Natural killer cell (primary cell): Measurements from ENCODE around the gene PLGRKT. TPM values are rescaled to one million over a fixed set of nuclear protein-coding genes. Genes with fewer than 3 reads are reported as not detected.
"Not testable (repeated sequence)": the region's sequence is repeated elsewhere in the genome, so short reads cannot be mapped to it uniquely, and the experiment has no call there.

Experiments used
- ATAC-seq, 3 donors: fragments of 150-1000 bp in 2 of 3; fragments of 200-7000 bp in 1 of 3; cut with Tn5 transposase; 1 replicate in 1 of 3; 2 replicates in 2 of 3; pipeline ENCODE4 v1.10.0; 2021; ENCODE audit warnings: mild to moderate bottlenecking in 2 of 3, moderate library complexity in 2 of 3
- DNase-seq, 2 donors: peaks; one replicate each; pipeline versions ENCODE4 v3.0.0 to v3.0.0-alpha.2; 2013 to 2021; ENCODE audit warnings: mixed read lengths in 1 of 2
- H3K27ac ChIP-seq: one replicate; pipeline ENCODE4 v1.5.1; 2013; ENCODE audit warnings: mild to moderate bottlenecking, low read length
- H3K27me3 ChIP-seq: one replicate; pipeline ENCODE4 v1.6.1; 2013; ENCODE audit warnings: low read length; ENCODE audit not compliant: control insufficient read depth, insufficient read depth
- H3K36me3 ChIP-seq: one replicate; pipeline ENCODE4 v1.6.1; 2013; ENCODE audit warnings: low read length; ENCODE audit not compliant: control insufficient read depth, insufficient read depth
- H3K4me1 ChIP-seq: one replicate; pipeline ENCODE4 v1.6.1; 2013; ENCODE audit warnings: low read length; ENCODE audit not compliant: control insufficient read depth, insufficient read depth
- H3K4me3 ChIP-seq: one replicate; pipeline ENCODE4 v1.5.1; 2013; ENCODE audit warnings: low read length
- H3K9me3 ChIP-seq: one replicate; pipeline ENCODE4 v1.6.1; 2013; ENCODE audit warnings: low read length; ENCODE audit not compliant: control insufficient read depth, insufficient read depth
- H3K27ac Mint-ChIP-seq, 2 donors: one replicate each; pipeline ENCODE4 v1.8.0; 2022; ENCODE audit warnings: mild to moderate bottlenecking in 2 of 2, mixed read lengths in 2 of 2, moderate library complexity in 1 of 2
- H3K27me3 Mint-ChIP-seq, 2 donors: one replicate each; pipeline ENCODE4 v1.8.0; 2022; ENCODE audit warnings: low read depth in 2 of 2, mixed read lengths in 2 of 2
- H3K36me3 Mint-ChIP-seq: one replicate; pipeline ENCODE4 v1.8.0; 2022; ENCODE audit warnings: mixed read lengths
- H3K4me1 Mint-ChIP-seq, 2 donors: one replicate each; pipeline ENCODE4 v1.8.0; 2022; ENCODE audit warnings: mixed read lengths in 2 of 2
- H3K4me3 Mint-ChIP-seq: one replicate; pipeline ENCODE4 v1.8.0; 2022; ENCODE audit warnings: mild to moderate bottlenecking, moderate library complexity, mixed read lengths
- H3K9me3 Mint-ChIP-seq, 2 donors: one replicate each; pipeline ENCODE4 v1.8.0; 2022; ENCODE audit warnings: mixed read lengths in 2 of 2
- WGBS: methylation state at CpG from one replicate; pipeline ENCODE4 v1.1.7; 2013; ENCODE audit warnings: missing lambda C conversion rate; ENCODE audit not compliant: insufficient coverage; 5-methylcytosine and 5-hydroxymethylcytosine counted together
- intact Hi-C: fragments of 100-400 bp; cut with micrococcal nuclease; formaldehyde crosslinking; loops from one replicate; pipeline ENCODE4 v1.14.2; 2022
- total RNA-seq, 4 donors: library from RNA; stranded (reverse); fragments of 120-200 nt in 1 of 4; gene quantifications; one replicate each; pipeline versions ENCODE4 v1.2.3 to v1.2.4, GENCODE V29; 2013 to 2022
- TF ChIP-seq, protein P1 (sequence below): fragments of 200-600 bp; IDR thresholded peaks from one replicate; pipeline ENCODE4 v1.8.0; 2022; ENCODE audit warnings: antibody characterized with exemption

The PLGRKT gene
- total RNA-seq, 3 donors from 2014 or later (not counting 1 experiment from before 2014, with no cell fraction given) = 14.7 to 17.8 (median 17.3) TPM

DNA sequence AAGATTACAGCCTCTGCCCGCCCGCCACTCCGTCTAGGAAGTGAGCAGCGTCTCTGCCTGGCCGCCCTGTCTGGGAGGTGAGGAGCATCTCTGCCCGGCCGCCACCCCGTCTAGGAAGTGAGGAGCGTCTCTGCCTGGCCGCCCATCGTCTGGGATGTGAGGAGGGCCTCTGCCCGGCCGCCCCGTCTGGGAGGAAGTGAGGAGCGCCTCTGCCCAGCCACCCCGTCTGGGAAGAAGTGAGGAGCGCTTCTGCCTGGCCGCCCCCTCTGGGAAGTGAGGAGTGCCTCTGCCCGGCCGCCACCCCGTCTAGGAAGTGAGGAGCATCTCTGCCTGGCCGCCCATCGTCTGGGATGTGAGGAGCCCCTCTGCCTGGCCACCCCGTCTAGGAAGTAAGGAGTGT lies 4.8 kb downstream of the PLGRKT start:
- peaks cover 19 to 20% of the 10 kb centered on the region in 2 donors for H3K4me1 Mint-ChIP-seq
- H3K27me3 ChIP-seq, H3K27ac ChIP-seq, ATAC-seq, H3K27ac Mint-ChIP-seq, intact Hi-C loops, H3K27me3 Mint-ChIP-seq, H3K9me3 ChIP-seq, H3K4me3 ChIP-seq, H3K36me3 Mint-ChIP-seq, H3K4me3 Mint-ChIP-seq, H3K9me3 Mint-ChIP-seq, DNase-seq, H3K4me1 ChIP-seq: not testable (repeated sequence)
- 97% methylated on average over 24 of the region's 24 CpGs for WGBS
- H3K36me3 ChIP-seq = peaks cover 22% of the 10 kb centered on the region

DNA sequence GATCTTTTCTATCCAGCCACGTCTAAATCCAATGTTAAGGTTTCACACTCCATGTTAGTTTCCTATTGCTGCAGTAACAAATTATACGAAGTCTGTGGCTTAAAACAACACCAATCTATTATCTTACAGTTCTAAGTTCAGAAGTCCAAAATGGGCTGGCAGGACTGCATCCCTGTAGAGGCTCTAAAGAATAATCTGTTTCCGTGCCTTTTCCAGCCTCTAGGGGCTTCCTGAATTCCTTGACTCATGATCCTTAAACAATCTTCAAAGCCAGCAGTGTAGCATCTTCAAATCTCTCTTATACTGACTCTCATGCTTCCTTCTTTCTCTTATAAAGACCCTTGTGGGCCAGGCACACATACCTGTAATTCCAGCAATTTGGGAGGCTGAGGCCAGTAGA lies 6.8 kb downstream of the PLGRKT start:
- Histone ChIP-seq H3K4me3 (no peak overlapping the region), H3K27me3 (no peaks in the 10 kb centered on the region), H3K27ac (no peak overlapping the region), H3K36me3 (peaks cover 21% of the 10 kb centered on the region), H3K4me1 (no peaks in the 10 kb centered on the region), H3K9me3 (no peaks in the 10 kb centered on the region)
- DNase-seq (no peak), ATAC-seq (no peak)
- intact Hi-C loops = no loop called here
- Mint-ChIP-seq H3K27ac (no peak overlapping the region), H3K27me3 (no peaks in the 10 kb centered on the region), H3K4me1 (peaks cover 0 to under 1% of the 10 kb centered on the region in 2 donors), H3K36me3 (no peaks in the 10 kb centered on the region), H3K4me3 (no peak overlapping the region), H3K9me3 (no peaks in the 10 kb centered on the region)
- TF ChIP-seq, protein P1, sequence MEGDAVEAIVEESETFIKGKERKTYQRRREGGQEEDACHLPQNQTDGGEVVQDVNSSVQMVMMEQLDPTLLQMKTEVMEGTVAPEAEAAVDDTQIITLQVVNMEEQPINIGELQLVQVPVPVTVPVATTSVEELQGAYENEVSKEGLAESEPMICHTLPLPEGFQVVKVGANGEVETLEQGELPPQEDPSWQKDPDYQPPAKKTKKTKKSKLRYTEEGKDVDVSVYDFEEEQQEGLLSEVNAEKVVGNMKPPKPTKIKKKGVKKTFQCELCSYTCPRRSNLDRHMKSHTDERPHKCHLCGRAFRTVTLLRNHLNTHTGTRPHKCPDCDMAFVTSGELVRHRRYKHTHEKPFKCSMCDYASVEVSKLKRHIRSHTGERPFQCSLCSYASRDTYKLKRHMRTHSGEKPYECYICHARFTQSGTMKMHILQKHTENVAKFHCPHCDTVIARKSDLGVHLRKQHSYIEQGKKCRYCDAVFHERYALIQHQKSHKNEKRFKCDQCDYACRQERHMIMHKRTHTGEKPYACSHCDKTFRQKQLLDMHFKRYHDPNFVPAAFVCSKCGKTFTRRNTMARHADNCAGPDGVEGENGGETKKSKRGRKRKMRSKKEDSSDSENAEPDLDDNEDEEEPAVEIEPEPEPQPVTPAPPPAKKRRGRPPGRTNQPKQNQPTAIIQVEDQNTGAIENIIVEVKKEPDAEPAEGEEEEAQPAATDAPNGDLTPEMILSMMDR = no peak
- 93% methylated on average over 3 of the region's 3 CpGs for WGBS

DNA sequence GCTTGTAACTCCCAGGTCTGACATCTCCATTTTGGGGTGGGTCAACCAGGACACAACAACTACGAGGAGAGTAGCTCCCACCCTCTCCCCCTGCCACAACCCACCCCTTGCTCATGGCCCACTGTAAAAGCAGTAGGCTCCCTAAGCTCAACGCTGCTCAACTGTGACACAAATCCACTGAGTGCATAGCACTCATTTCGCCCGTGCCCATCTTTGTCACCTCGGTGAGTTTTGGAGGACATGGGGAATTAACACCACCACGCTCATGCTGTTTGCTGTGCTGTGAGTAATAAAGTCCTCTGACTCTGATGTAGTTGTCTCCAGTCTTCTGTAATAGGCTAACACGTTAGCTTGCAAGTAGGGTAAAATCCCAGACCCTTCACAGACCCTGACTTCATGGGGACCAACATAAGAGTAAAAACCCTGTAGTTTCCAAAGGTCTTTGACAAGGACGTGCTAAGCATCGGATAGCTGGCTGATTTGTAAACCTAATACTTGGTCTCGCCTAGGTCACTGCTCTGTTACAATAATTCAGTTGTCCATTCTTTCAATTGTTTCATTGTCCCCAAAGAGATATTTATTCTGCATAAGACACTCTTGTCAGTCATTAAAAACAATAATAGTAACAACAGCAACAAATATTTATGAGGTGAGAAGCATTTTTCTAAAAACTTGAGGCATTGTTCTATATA lies 7.7 kb downstream of the PLGRKT start:
- no peaks in the 10 kb centered on the region for H3K36me3 Mint-ChIP-seq
- TF ChIP-seq, protein P1 = no peak

DNA sequence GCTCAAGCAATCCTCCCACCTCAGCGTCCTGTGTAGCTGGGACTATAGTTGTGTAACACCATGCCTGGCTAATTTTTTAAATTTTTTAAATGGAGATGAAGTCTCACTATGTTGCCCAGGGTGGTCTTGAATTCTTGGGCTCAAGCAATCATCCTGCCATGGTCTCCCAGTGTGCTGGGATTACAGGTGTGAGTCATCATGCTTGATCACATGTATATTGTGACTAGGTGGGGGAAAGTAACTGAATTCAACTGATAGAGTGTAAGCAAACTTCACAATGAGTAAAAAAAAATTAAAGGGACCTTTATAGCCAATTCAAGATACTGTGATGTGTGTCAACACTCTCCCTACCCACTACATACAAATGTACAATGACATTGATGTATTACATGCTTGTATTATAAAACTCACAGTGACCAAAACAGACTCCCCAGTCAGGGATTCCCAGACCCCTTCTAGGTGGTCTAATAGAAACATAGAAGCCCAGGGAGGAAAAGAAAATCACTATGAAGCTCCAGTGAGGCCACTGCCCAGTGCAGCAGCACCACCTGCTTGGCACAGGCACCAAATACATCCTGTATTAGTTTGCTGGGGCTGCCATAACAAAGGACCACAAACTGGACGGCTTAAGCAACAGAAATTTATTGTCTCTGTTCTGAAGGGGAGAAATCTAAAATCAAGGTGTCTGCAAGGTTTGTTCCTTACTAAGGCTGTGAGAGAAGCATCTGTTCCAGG lies 8.8 kb downstream of the PLGRKT start:
- Mint-ChIP-seq H3K36me3 (no peaks in the 10 kb centered on the region), H3K27me3 (no peaks in the 10 kb centered on the region), H3K4me3 (no peak overlapping the region), H3K4me1 (no peaks in the 10 kb centered on the region), H3K27ac (peak overlapping the region in 1 of 2 donors; percentile 27), H3K9me3 (no peaks in the 10 kb centered on the region)
- H3K27me3 ChIP-seq = no peaks in the 10 kb centered on the region
- WGBS = 97% methylated on average over 2 of the region's 2 CpGs
- DNase-seq (no peak), ATAC-seq (no peak)
- no peaks in the 10 kb centered on the region for H3K9me3 ChIP-seq
- H3K27ac ChIP-seq = no peak overlapping the region
- no peaks in the 10 kb centered on the region for H3K4me1 ChIP-seq
- H3K4me3 ChIP-seq = no peak overlapping the region
- intact Hi-C loops = no loop called here
- TF ChIP-seq, protein P1 = no peak
- H3K36me3 ChIP-seq = peaks cover 13% of the 10 kb centered on the region

More for the DNA sequence above, 7.7 kb downstream of the PLGRKT start:
- Histone ChIP-seq H3K4me3 (no peak overlapping the region), H3K36me3 (peaks cover 15% of the 10 kb centered on the region), H3K27me3 (no peaks in the 10 kb centered on the region), H3K4me1 (no peaks in the 10 kb centered on the region), H3K9me3 (no peaks in the 10 kb centered on the region), H3K27ac (no peak overlapping the region)
- no peaks in the 10 kb centered on the region for H3K27me3 Mint-ChIP-seq
- no peak overlapping the region for H3K4me3 Mint-ChIP-seq
- H3K27ac Mint-ChIP-seq = peak overlapping the region in 1 of 2 donors; percentile 27
- H3K4me1 Mint-ChIP-seq = no peaks in the 10 kb centered on the region
- ATAC-seq (no peak), DNase-seq (no peak)
- 91% methylated on average over 10 of the region's 10 CpGs for WGBS
- intact Hi-C loops = no loop called here
- H3K9me3 Mint-ChIP-seq = no peaks in the 10 kb centered on the region
